ENCODE data around the gene SEPTIN5. TPM values are rescaled to one million over a fixed set of nuclear protein-coding genes. Genes with fewer than 3 reads are reported as not detected.

SEPTIN5 gene
- total and polyA plus RNA-seq, 9 of the 15 experiments (the other 6 are each of a cell fraction or from before 2014, with no cell fraction given) = 0.03 to 195 (median 119) TPM

- no peak for TF ChIP-seq TRIM28 (IDR thresholded peaks at IDR 0.05)
- no peak for TF ChIP-seq SAFB2 (IDR thresholded peaks at IDR 0.05; ENCODE audit: borderline replicate concordance, low read depth, low read length, severe bottlenecking)
- TF ChIP-seq EZH2 (IDR thresholded peaks at IDR 0.05; ENCODE audit: borderline replicate concordance, low read depth, low read length) = peak; percentile 100
- TF ChIP-seq RB1 (IDR thresholded peaks at IDR 0.05; ENCODE audit: low read depth) = peak; percentile 7; the same call in 1 of the 2 replicates
- peak; percentile 61; the same call in 1 of the 2 replicates for TF ChIP-seq ZBTB7A (IDR thresholded peaks at IDR 0.05; ENCODE audit: borderline replicate concordance, control insufficient read depth, low read depth, low read length)
- no peak for TF ChIP-seq ZNF696 (CRISPR knock-in tag; conservative IDR thresholded peaks at IDR 0.05)
These were observed 40.4 kb downstream of the SEPTIN5 start (continued) for GRCh38 chr22:19754701-19755144.

DNA sequence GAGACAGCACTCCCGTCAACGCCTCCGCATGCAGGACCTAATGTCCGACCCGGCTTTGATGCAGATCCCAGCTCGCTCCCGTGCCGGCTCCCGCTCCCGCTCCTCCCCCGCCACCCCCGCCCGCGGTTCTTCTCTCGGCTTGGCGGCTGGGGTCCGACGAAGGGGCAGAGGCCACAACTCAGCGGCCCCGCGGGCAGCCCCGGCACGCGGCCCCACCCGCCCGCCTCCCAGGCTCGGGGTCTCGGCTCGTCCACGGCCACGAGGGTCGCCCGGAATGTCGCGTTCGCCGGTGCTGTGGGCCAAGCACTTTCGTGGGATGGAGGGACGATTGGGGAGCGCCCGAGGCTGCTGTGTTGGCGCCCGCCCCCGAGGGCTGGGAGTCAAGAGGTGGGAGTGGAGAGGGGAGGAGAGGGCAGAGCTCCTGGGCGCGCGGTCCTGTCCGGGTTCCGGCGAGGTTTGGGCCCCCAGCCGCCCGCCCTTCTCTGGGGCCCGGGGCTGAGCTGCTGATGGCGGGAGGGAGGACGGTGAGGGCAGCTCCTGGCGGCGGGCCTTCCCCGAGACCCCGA lies 40.9 kb downstream of the SEPTIN5 start:
- no peak for FAIRE-seq
- H3K4me2 ChIP-seq (ENCODE audit: insufficient read depth, low read length) = no peak overlapping the region
- H4K20me1 ChIP-seq (replicated peaks; ENCODE audit: control insufficient read depth, insufficient read depth, low read length) = peaks cover 53% of the 10 kb centered on the region
- no peak overlapping the region for H2AFZ ChIP-seq (ENCODE audit: low read depth, low read length)
- in situ Hi-C loops (cut with MboI) (no loop called here), intact Hi-C loops (cut with micrococcal nuclease) (loop anchor here (5.0 kb wide), 1 partner anchor 137 kb away; no protein-coding TSS in a partner anchor)
- H3K27ac ChIP-seq (ENCODE audit: extremely low read depth, low read depth, low read length) = no peak overlapping the region
- POLR2A ChIA-PET = interaction anchor here (0.7 to 4.5 kb wide), 7 partner anchors 8 to 162 kb away, joined by 3 to 37 read pairs (median 6); no protein-coding TSS in a partner anchor
- no TSS peak for BruUV-seq (replicated peaks)
- DNase-seq (ENCODE audit: extremely low read depth in 1 of 4, low spot score in 3 of 4) = peak in 2 of 4 experiments; percentile 73 to 78
- peaks cover 17 to 80% of the 10 kb centered on the region in 2 experiments; a peak in 4 of 5 replicates for H3K4me1 ChIP-seq (replicated peaks in 1 of 2; ENCODE audit: control insufficient read depth in 2 of 2, insufficient read depth in 2 of 2, low read length in 2 of 2)
- H3K9me3 ChIP-seq (replicated peaks; ENCODE audit: control insufficient read depth, insufficient read depth, low read depth, low read length) = no peaks in the 10 kb centered on the region; the same call in 1 of the 2 replicates
- no peak for ATAC-seq
- no peak overlapping the region for H3K4me3 ChIP-seq
- CTCF ChIA-PET (ENCODE audit: low intra/inter-chr PET ratio) = interaction anchor here (1.4 to 3.8 kb wide), 4 partner anchors 25 to 193 kb away, joined by 3 to 91 read pairs (median 12); no protein-coding TSS in a partner anchor
- WGBS (ENCODE audit: insufficient coverage, low coverage, missing lambda C conversion rate) = 15% methylated on average over 59 of the region's 59 CpGs
- H3K79me2 ChIP-seq (ENCODE audit: control insufficient read depth, insufficient read depth, low read length) = no peaks in the 10 kb centered on the region
- H3K27me3 ChIP-seq (ENCODE audit: control insufficient read depth in 2 of 2, insufficient read depth in 2 of 2, low read length in 2 of 2) = peaks cover 54 to 87% of the 10 kb centered on the region in 2 experiments; a peak in 4 of 5 replicates
- no peaks in the 10 kb centered on the region for H3K36me3 ChIP-seq (ENCODE audit: control insufficient read depth, insufficient read depth, low read length)
- H3K9ac ChIP-seq (ENCODE audit: insufficient read depth in 1 of 2, low read depth in 2 of 2, low read length in 2 of 2) = no peak overlapping the region; a peak in 1 of 4 replicates
- peaks cover 2% of the 10 kb centered on the region for H3K9me1 ChIP-seq (ENCODE audit: control insufficient read depth, insufficient read depth, low read length)
- TF ChIP-seq FOXO4 (CRISPR knock-in tag; IDR thresholded peaks at IDR 0.05) = no peak
- TF ChIP-seq SIN3B (IDR thresholded peaks at IDR 0.05; ENCODE audit: low read depth) = no peak
- TF ChIP-seq HNRNPL (IDR thresholded peaks at IDR 0.05; ENCODE audit: low read depth, low read length) = no peak
- TF ChIP-seq ARHGAP35 (IDR thresholded peaks at IDR 0.05; ENCODE audit: partially characterized antibody) = no peak
- TF ChIP-seq THAP12 (CRISPR knock-in tag; IDR thresholded peaks at IDR 0.05) = peak; percentile 16; the same call in 1 of the 2 replicates
- TF ChIP-seq BRCA1 (IDR thresholded peaks at IDR 0.05) = no peak
- TF ChIP-seq BRCA1 (CRISPR knock-in tag; IDR thresholded peaks at IDR 0.05) = no peak
- TF ChIP-seq PHTF2 (CRISPR knock-in tag; IDR thresholded peaks at IDR 0.05) = no peak
- TF ChIP-seq ZFP91 (CRISPR knock-in tag; IDR thresholded peaks at IDR 0.05) = no peak
- TF ChIP-seq FIP1L1 (IDR thresholded peaks at IDR 0.05; ENCODE audit: low read depth, low read length, poor library complexity, severe bottlenecking) = no peak
